ENCODE results near the gene ARFIP2. TPM values are rescaled to one million over a fixed set of nuclear protein-coding genes. Genes with fewer than 3 reads are reported as not detected.

ARFIP2 gene
- total and polyA plus RNA-seq, 4 donors = 34.0 to 53.7 (median 46.5) TPM

DNA sequence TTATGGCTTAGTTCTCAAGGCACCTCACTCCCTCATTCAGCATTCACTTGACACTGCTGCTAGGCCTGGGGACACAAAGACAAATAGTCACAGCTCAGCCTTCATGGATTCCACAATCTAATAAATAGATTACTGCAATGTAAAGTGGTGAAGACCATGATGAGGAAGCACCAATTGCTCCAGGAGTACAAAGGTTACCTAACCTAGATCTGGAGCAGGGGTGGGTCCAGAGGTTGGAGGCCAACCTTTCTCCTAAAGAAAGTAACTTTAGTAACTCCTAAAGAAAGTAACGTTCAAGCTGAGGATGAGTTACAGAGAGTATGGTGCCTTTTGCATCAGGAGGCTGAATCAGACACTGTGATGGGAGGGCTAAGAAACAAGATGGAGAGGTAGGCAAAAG, 11.5 kb downstream of the ARFIP2 start:
- Histone ChIP-seq H3K27me3 (ENCODE audit: control insufficient read depth in 3 of 3, insufficient read depth in 3 of 3, low read length in 2 of 3) (no peaks in the 10 kb centered on the region), H3K4me3 (no peak overlapping the region), H3K9me3 (ENCODE audit: control insufficient read depth in 4 of 4, insufficient read depth in 3 of 4, low read length in 3 of 4) (peaks cover 0 to 2% (median 0%) of the 10 kb centered on the region in 4 donors), H3K27ac (ENCODE audit: low read depth in 1 of 2, low read length in 1 of 2) (peak overlapping the region; percentile 13 to 65), H3K36me3 (ENCODE audit: control insufficient read depth in 4 of 4, insufficient read depth in 4 of 4, low read length in 4 of 4) (peaks cover 3 to 7% (median 5%) of the 10 kb centered on the region in 4 donors), H3K4me1 (ENCODE audit: control insufficient read depth in 5 of 5, insufficient read depth in 5 of 5, low read length in 5 of 5) (peaks cover 0 to 20% (median 10%) of the 10 kb centered on the region in 5 donors), H3K9ac (ENCODE audit: insufficient read depth in 1 of 2, low read length in 2 of 2) (peak overlapping the region in 1 of 2 donors; percentile 6)
- no peak for DNase-seq
- ATAC-seq (ENCODE audit: insufficient read depth, low FRiP score) = no peak
- TF ChIP-seq, protein P1, sequence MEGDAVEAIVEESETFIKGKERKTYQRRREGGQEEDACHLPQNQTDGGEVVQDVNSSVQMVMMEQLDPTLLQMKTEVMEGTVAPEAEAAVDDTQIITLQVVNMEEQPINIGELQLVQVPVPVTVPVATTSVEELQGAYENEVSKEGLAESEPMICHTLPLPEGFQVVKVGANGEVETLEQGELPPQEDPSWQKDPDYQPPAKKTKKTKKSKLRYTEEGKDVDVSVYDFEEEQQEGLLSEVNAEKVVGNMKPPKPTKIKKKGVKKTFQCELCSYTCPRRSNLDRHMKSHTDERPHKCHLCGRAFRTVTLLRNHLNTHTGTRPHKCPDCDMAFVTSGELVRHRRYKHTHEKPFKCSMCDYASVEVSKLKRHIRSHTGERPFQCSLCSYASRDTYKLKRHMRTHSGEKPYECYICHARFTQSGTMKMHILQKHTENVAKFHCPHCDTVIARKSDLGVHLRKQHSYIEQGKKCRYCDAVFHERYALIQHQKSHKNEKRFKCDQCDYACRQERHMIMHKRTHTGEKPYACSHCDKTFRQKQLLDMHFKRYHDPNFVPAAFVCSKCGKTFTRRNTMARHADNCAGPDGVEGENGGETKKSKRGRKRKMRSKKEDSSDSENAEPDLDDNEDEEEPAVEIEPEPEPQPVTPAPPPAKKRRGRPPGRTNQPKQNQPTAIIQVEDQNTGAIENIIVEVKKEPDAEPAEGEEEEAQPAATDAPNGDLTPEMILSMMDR (IDR thresholded peaks at IDR 0.05; ENCODE audit: control extremely low read depth, extremely low read depth) = no peak
- whole genome bisulfite sequencing, 2 donors = 93 to 97% methylated on average over 1 of the region's 1 CpG

DNA sequence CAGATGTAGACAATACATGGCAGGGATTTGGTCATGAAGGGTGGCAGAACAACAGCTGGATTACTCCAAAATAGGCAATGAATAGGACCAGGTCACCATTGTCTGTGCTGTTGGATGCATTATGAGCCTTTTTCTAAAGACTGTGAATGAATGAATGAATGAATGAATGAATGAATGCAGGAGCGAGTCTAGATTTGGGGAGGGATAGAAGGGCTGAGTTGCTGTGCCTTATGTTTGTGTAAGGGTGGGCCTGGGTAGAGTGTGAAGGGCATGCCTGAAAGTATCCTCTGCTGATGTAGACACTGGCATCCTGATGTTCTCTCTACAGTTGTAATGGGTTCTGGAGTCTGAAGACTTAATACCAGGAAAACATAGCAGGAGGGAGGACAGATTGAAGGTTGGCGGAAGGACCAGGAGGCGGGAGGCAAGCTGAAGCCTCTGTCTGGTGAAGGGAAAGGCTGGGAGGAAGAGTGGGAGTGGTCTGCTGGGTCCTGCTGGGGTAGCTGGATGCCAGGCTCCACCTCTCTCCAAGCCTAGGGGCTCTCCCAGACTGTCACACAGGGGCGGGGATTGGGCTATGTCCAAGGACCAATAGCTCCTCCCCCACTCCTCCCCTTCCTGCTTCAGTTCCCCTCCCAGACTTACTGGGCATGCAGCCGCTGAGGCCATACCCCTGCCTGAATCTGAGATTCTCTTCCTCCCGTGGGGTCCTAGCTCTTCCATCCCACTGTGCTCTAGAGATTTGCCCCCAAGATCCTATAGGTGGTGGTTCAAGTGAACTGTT, 12.2 kb downstream of the ARFIP2 start:
- Histone ChIP-seq H3K9ac (ENCODE audit: insufficient read depth in 1 of 2, low read length in 2 of 2) (peak overlapping the region in 1 of 2 donors; percentile 6), H3K4me3 (no peak overlapping the region), H3K36me3 (ENCODE audit: control insufficient read depth in 4 of 4, insufficient read depth in 4 of 4, low read length in 4 of 4) (peaks cover 6 to 10% (median 8%) of the 10 kb centered on the region in 4 donors), H3K27me3 (ENCODE audit: control insufficient read depth in 3 of 3, insufficient read depth in 3 of 3, low read length in 2 of 3) (no peaks in the 10 kb centered on the region), H3K9me3 (ENCODE audit: control insufficient read depth in 4 of 4, insufficient read depth in 3 of 4, low read length in 3 of 4) (peaks cover 0 to 2% (median 0%) of the 10 kb centered on the region in 4 donors), H3K27ac (ENCODE audit: low read depth in 1 of 2, low read length in 1 of 2) (peak overlapping the region; percentile 13 to 68), H3K4me1 (ENCODE audit: control insufficient read depth in 5 of 5, insufficient read depth in 5 of 5, low read length in 5 of 5) (peaks cover 0 to 20% (median 10%) of the 10 kb centered on the region in 5 donors)
- peak; percentile 97 to 99 (median 97) for DNase-seq
- WGBS, 2 donors = 25 to 28% methylated on average over 6 of the region's 6 CpGs
- TF ChIP-seq, protein P1 (IDR thresholded peaks at IDR 0.05; ENCODE audit: control extremely low read depth, extremely low read depth) = no peak
- peak; percentile 66 for ATAC-seq (ENCODE audit: insufficient read depth, low FRiP score)

DNA sequence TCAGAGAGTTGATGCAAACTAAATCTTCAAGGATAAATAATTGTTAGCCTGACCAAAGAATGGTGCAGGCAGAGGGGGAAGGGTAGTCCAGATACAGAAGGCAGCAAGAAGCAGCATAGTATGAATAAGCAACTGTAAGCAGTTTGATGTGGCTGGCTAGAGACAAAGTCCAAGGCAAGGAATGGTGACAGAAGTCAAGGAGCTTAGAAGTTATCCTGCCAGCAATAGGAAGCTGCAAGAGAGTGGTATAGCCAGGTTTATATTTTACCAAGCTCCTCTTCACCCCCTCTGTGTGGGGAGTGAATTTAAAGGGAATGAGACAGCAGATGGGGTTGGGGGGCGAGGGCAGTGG, 22.1 kb downstream of the ARFIP2 start:
- TF ChIP-seq, protein P1 (IDR thresholded peaks at IDR 0.05; ENCODE audit: control extremely low read depth, extremely low read depth) = no peak
- H3K4me1 ChIP-seq (ENCODE audit: control insufficient read depth in 5 of 5, insufficient read depth in 5 of 5, low read length in 5 of 5) = peaks cover 0 to 9% (median 0%) of the 10 kb centered on the region in 5 donors
- no peak overlapping the region for H3K27ac ChIP-seq (ENCODE audit: low read depth in 1 of 2, low read length in 1 of 2)
- DNase-seq = no peak
- peaks cover 14 to 47% (median 26%) of the 10 kb centered on the region in 4 donors for H3K36me3 ChIP-seq (ENCODE audit: control insufficient read depth in 4 of 4, insufficient read depth in 4 of 4, low read length in 4 of 4)
- WGBS, 2 donors = 77 to 93% methylated on average over 1 of the region's 1 CpG
- H3K4me3 ChIP-seq = no peak overlapping the region
- ATAC-seq (ENCODE audit: insufficient read depth, low FRiP score) = no peak
- no peaks in the 10 kb centered on the region for H3K27me3 ChIP-seq (ENCODE audit: control insufficient read depth in 3 of 3, insufficient read depth in 3 of 3, low read length in 2 of 3)
- H3K9me3 ChIP-seq (ENCODE audit: control insufficient read depth in 4 of 4, insufficient read depth in 3 of 4, low read length in 3 of 4) = no peaks in the 10 kb centered on the region
- no peak overlapping the region for H3K9ac ChIP-seq (ENCODE audit: insufficient read depth in 1 of 2, low read length in 2 of 2)
